GM18907 (cell line): ENCODE data around the gene TMEM272.

ENCODE experiments used
- ATAC-seq: cut with Tn5 transposase; IDR thresholded peaks from one replicate; pipeline ENCODE4 v1.9.1; 2021; ENCODE audit warnings: mild to moderate bottlenecking, moderate library complexity; ENCODE audit not compliant: unreplicated experiment

Gene TMEM272

GRCh38 chr13:51856027-51856736, 11.2 kb upstream of the TMEM272 start:
- no peak for ATAC-seq

GRCh38 chr13:51849145-51850101, 4.4 kb upstream of the TMEM272 start:
- ATAC-seq: no peak

- no peak for ATAC-seq
These were observed 3.7 kb upstream of the TMEM272 start for GRCh38 chr13:51848674-51849073.

- no peak for ATAC-seq
These were observed 1.8 kb upstream of the TMEM272 start for GRCh38 chr13:51846756-51847155.

GRCh38 chr13:51845574-51846318, 769 bp upstream of the TMEM272 start:
- ATAC-seq: no peak

- ATAC-seq: no peak
These were observed 1.4 kb downstream of the TMEM272 start for GRCh38 chr13:51843529-51843928.

- no peak for ATAC-seq
These were observed 3.2 kb downstream of the TMEM272 start for GRCh38 chr13:51841732-51842131.

GRCh38 chr13:51840917-51841316, 4.1 kb downstream of the TMEM272 start:
- no peak for ATAC-seq

- no peak for ATAC-seq
These were observed 5.1 kb downstream of the TMEM272 start for GRCh38 chr13:51839711-51840540.

- no peak for ATAC-seq
These were observed 6.6 kb downstream of the TMEM272 start for GRCh38 chr13:51838240-51838846.

- ATAC-seq: no peak
These were observed 8.0 kb downstream of the TMEM272 start for GRCh38 chr13:51837016-51837415.

- ATAC-seq: no peak
These were observed 10.3 kb downstream of the TMEM272 start for GRCh38 chr13:51834581-51835171.

GRCh38 chr13:51833980-51834379, 11.0 kb downstream of the TMEM272 start:
- ATAC-seq: no peak

GRCh38 chr13:51832471-51833152, 12.4 kb downstream of the TMEM272 start:
- peak; percentile 88 for ATAC-seq

- no peak for ATAC-seq
These were observed 13.5 kb downstream of the TMEM272 start for GRCh38 chr13:51831519-51831918.

- ATAC-seq: no peak
These were observed 15.4 kb downstream of the TMEM272 start for GRCh38 chr13:51829568-51829899.

- no peak for ATAC-seq
These were observed 16.0 kb downstream of the TMEM272 start for GRCh38 chr13:51828730-51829567.

- ATAC-seq: no peak
These were observed 17.7 kb downstream of the TMEM272 start for GRCh38 chr13:51827254-51827653.
